OCI-LY7 (cell line): ENCODE data around the gene PAK3. TPM values are rescaled to one million over a fixed set of nuclear protein-coding genes. Genes with fewer than 3 reads are reported as not detected.

Source experiments
- BruUV-seq: library from RNA; stranded (reverse); fragments of 400-500 nt; replicated peaks from 2 replicates; lab custom pipeline; 2021; lab: Mats Ljungman, UMichigan
- CTCF ChIA-PET: fragments of 300-600 bp; sonication (Branson Sonifier 250); formaldehyde crosslinking; loops from one replicate; lab custom pipeline; 2022; ENCODE audit warnings: antibody characterized with exemption; ENCODE audit not compliant: unreplicated experiment; lab: Charles Lee
- POLR2A ChIA-PET: fragments of 300-600 bp; sonication (Branson Sonifier 250); formaldehyde crosslinking; loops from one replicate; lab custom pipeline; 2022; ENCODE audit warnings: antibody characterized with exemption; lab: Charles Lee
- DNase-seq: peaks from one replicate; pipeline ENCODE4 v3.0.0-alpha.2; 2015; ENCODE audit warnings: low spot score
- H2AFZ ChIP-seq: fragments of 200-600 bp; sonication (generic), shearing (Covaris generic); 2 replicates; pipeline ENCODE4 v1.6.1; 2014; ENCODE audit warnings: mild to moderate bottlenecking, antibody characterized with exemption, low read length, moderate library complexity
- H3K27ac ChIP-seq: fragments of 200-600 bp; sonication (generic); 2 replicates; pipeline ENCODE4 v1.5.1; 2014; ENCODE audit warnings: mixed run types, low read depth, mild to moderate bottlenecking, moderate library complexity, low read length, inconsistent platforms; ENCODE audit not compliant: poor library complexity, severe bottlenecking
- H3K36me3 ChIP-seq: fragments of 200-600 bp; sonication (generic); 2 replicates; pipeline ENCODE4 v1.6.1; 2014; ENCODE audit warnings: mild to moderate bottlenecking, antibody characterized with exemption, low read length, moderate library complexity, mixed read lengths; ENCODE audit not compliant: insufficient read depth
- H3K4me1 ChIP-seq: fragments of 200-600 bp; sonication (generic); 2 replicates; pipeline ENCODE4 v1.5.1; 2014; ENCODE audit warnings: mild to moderate bottlenecking, low read length; ENCODE audit not compliant: insufficient read depth, poor library complexity, severe bottlenecking
- H3K4me2 ChIP-seq: fragments of 200-600 bp; sonication (generic); 2 replicates; pipeline ENCODE4 v1.6.1; 2014; ENCODE audit warnings: mild to moderate bottlenecking, low read length
- H3K4me3 ChIP-seq: fragments of 200-600 bp; sonication (generic); 2 replicates; pipeline ENCODE4 v1.5.1; 2014; ENCODE audit warnings: mild to moderate bottlenecking, low read depth, low read length; ENCODE audit not compliant: poor library complexity, severe bottlenecking
- H3K79me2 ChIP-seq: fragments of 200-600 bp; sonication (generic); 2 replicates; pipeline ENCODE4 v1.6.1; 2016; ENCODE audit warnings: low read depth, mild to moderate bottlenecking, low read length, moderate library complexity, mixed read lengths; ENCODE audit not compliant: insufficient read depth
- H3K9me2 ChIP-seq: fragments of 200-600 bp; sonication (generic); 2 replicates; pipeline ENCODE4 v1.6.1; 2016; ENCODE audit warnings: mild to moderate bottlenecking, low read length, mixed read lengths; ENCODE audit not compliant: insufficient read depth
- H3K9me3 ChIP-seq: fragments of 200-600 bp; sonication (generic); 2 replicates; pipeline ENCODE4 v1.6.1; 2014; ENCODE audit warnings: mild to moderate bottlenecking, mixed run types, low read length, mixed read lengths
- H4K20me1 ChIP-seq: fragments of 200-600 bp; sonication (generic); 2 replicates; pipeline ENCODE4 v1.6.1; 2014; ENCODE audit warnings: mild to moderate bottlenecking, antibody characterized with exemption, low read length, moderate library complexity, mixed read lengths; ENCODE audit not compliant: insufficient read depth
- CTCF ChIP-seq: fragments of 200-600 bp; sonication (generic); conservative IDR thresholded peaks from 2 replicates; pipeline ENCODE4 v1.5.1; 2014; ENCODE audit warnings: mild to moderate bottlenecking, antibody characterized with exemption, low read length, moderate library complexity, mixed read lengths
- EZH2phosphoT487 ChIP-seq: fragments of 200-600 bp; sonication (generic); IDR thresholded peaks from 2 replicates; pipeline ENCODE4 v1.6.1; 2018; ENCODE audit warnings: low read depth, borderline replicate concordance, mild to moderate bottlenecking, mixed run types, antibody characterized with exemption, low read length, moderate library complexity, mixed read lengths
- intact Hi-C: fragments of 100-400 bp; cut with micrococcal nuclease; formaldehyde crosslinking; loops from one replicate; pipeline ENCODE4 v1.10.0; 2022; ENCODE audit not compliant: unreplicated experiment
- total RNA-seq, 2 experiments: library from RNA; depleted of rRNA in 1 of 2; stranded (reverse); fragments of >200 nt in 1 of 2; shearing (Covaris generic) in 1 of 2; gene quantifications; 2 replicates each; pipeline ENCODE4 v1.2.3, GENCODE V29; 2014 to 2022

PAK3 gene
- total RNA-seq, 2 experiments from 2014 or later, result not detected

GRCh38 chrX:111164728-111165127 is 68.7 kb downstream of the PAK3 start:
- H3K9me3 ChIP-seq, result no peaks in the 10 kb centered on the region
- H3K27ac ChIP-seq, result no peak overlapping the region
- H2AFZ ChIP-seq, result no peak overlapping the region
- intact Hi-C loops, result no loop called here
- H3K4me3 ChIP-seq, result no peak overlapping the region
- H3K79me2 ChIP-seq, result no peaks in the 10 kb centered on the region
- TF ChIP-seq EZH2phosphoT487 (no peak), CTCF (peak; percentile 46; the same call in 1 of the 2 replicates)
- ChIA-PET CTCF (no interaction called here), POLR2A (no interaction called here)
- H3K4me1 ChIP-seq, result no peaks in the 10 kb centered on the region
- H4K20me1 ChIP-seq, result no peaks in the 10 kb centered on the region
- DNase-seq, result peak; percentile 0
- H3K9me2 ChIP-seq, result no peaks in the 10 kb centered on the region
- H3K36me3 ChIP-seq, result no peaks in the 10 kb centered on the region
- BruUV-seq, result no TSS peak
- no peak overlapping the region for H3K4me2 ChIP-seq

- ChIA-PET POLR2A (no interaction called here), CTCF (no interaction called here)
- Histone ChIP-seq H4K20me1 (no peaks in the 10 kb centered on the region), H3K4me1 (no peaks in the 10 kb centered on the region), H3K79me2 (no peaks in the 10 kb centered on the region), H3K36me3 (no peaks in the 10 kb centered on the region), H3K4me2 (no peak overlapping the region), H2AFZ (no peak overlapping the region), H3K9me2 (no peaks in the 10 kb centered on the region), H3K27ac (no peak overlapping the region), H3K9me3 (no peaks in the 10 kb centered on the region), H3K4me3 (no peak overlapping the region)
- TF ChIP-seq CTCF, result no peak
- TF ChIP-seq EZH2phosphoT487, result no peak
- intact Hi-C loops, result no loop called here
- no peak for DNase-seq
- no TSS peak for BruUV-seq
Observed at GRCh38 chrX:111165902-111166301, 69.9 kb downstream of the PAK3 start.

- Histone ChIP-seq H3K9me3 (no peaks in the 10 kb centered on the region), H3K27ac (no peak overlapping the region), H3K4me3 (no peak overlapping the region), H3K4me1 (no peaks in the 10 kb centered on the region), H3K79me2 (no peaks in the 10 kb centered on the region), H4K20me1 (no peaks in the 10 kb centered on the region), H3K36me3 (no peaks in the 10 kb centered on the region), H2AFZ (no peak overlapping the region), H3K9me2 (no peaks in the 10 kb centered on the region), H3K4me2 (no peak overlapping the region)
- intact Hi-C loops, result no loop called here
- CTCF ChIA-PET, result no interaction called here
- BruUV-seq, result no TSS peak
- no peak for DNase-seq
- POLR2A ChIA-PET, result no interaction called here
- no peak for TF ChIP-seq CTCF
- TF ChIP-seq EZH2phosphoT487, result no peak
Observed at GRCh38 chrX:111167334-111167733, 71.3 kb downstream of the PAK3 start.
